K562 (cell line): ENCODE measurements around the gene HTR6. TPM values are rescaled to one million over a fixed set of nuclear protein-coding genes. Genes with fewer than 3 reads are reported as not detected.

ENCODE experiments used
- ATAC-seq: fragments of 200-7000 bp; cut with Tn5 transposase; 3 replicates; pipeline ENCODE4 v1.9.1; 2020; ENCODE audit warnings: moderate library complexity
- BruUV-seq: library from RNA; stranded (reverse); fragments of 400-500 nt; replicated peaks from 2 replicates; lab custom pipeline; 2021; lab: Mats Ljungman, UMichigan
- CTCF ChIA-PET: fragments of 300-600 bp; formaldehyde crosslinking; extraction: SDS; loops from one replicate; lab custom pipeline; 2021; ENCODE audit warnings: low intra/inter-chr PET ratio; lab: Yijun Ruan, JAX
- POLR2A ChIA-PET: fragments of 300-600, 350-650 bp; sonication (Branson Sonifier 250); formaldehyde crosslinking; extraction: SDS; loops from one replicate; lab custom pipeline; 2021; ENCODE audit warnings: antibody characterized with exemption, inconsistent platforms; lab: Yijun Ruan, JAX
- DNase-seq, 4 experiments: peaks; one replicate each; pipeline versions ENCODE4 v3.0.0 to v3.0.0-alpha.2; 2011 to 2018; ENCODE audit warnings: low spot score in 3 of 4, mixed read lengths in 3 of 4; ENCODE audit errors: extremely low read depth in 1 of 4
- FAIRE-seq: peaks from 2 replicates; lab custom pipeline; 2011; peaks lifted over from hg19 to GRCh38; lab: Jason Lieb, UNC
- H2AFZ ChIP-seq: 2 replicates; pipeline ENCODE4 v1.6.0; 2011; ENCODE audit warnings: low read depth, low read length, control low read depth, inconsistent platforms
- H3K27ac ChIP-seq: fragments of 200-600 bp; 3 replicates; pipeline ENCODE4 v1.8.0; 2011; ENCODE audit warnings: low read depth, mild to moderate bottlenecking, control low read depth, inconsistent platforms, low read length, moderate library complexity, mixed read lengths; ENCODE audit errors: extremely low read depth
- H3K27me3 ChIP-seq, 2 experiments: fragments of 300-600 bp in 1 of 2; 2 replicates in 1 of 2; 3 replicates in 1 of 2; pipeline versions ENCODE4 v1.6.0 to v1.8.0; 2011; ENCODE audit warnings: inconsistent platforms in 2 of 2, low read length in 2 of 2, mild to moderate bottlenecking in 1 of 2, mixed read lengths in 1 of 2, moderate library complexity in 1 of 2; ENCODE audit not compliant: control insufficient read depth in 2 of 2, insufficient read depth in 2 of 2
- H3K36me3 ChIP-seq: fragments of 300-600 bp; 3 replicates; pipeline ENCODE4 v1.8.0; 2011; ENCODE audit warnings: mild to moderate bottlenecking, low read length, inconsistent platforms; ENCODE audit not compliant: control insufficient read depth, insufficient read depth
- H3K4me1 ChIP-seq, 2 experiments: fragments of 200-600 bp in 1 of 2; replicated peaks in 1 of 2; 2 replicates in 1 of 2; 3 replicates in 1 of 2; pipeline versions ENCODE4 v1.5.1 to v1.8.0; 2011; ENCODE audit warnings: inconsistent platforms in 2 of 2, low read length in 2 of 2, mild to moderate bottlenecking in 1 of 2, mixed read lengths in 1 of 2, moderate library complexity in 1 of 2; ENCODE audit not compliant: control insufficient read depth in 2 of 2, insufficient read depth in 2 of 2
- H3K4me2 ChIP-seq: 2 replicates; pipeline ENCODE4 v1.6.1; 2011; ENCODE audit warnings: low read length, control low read depth, inconsistent platforms, mixed read lengths; ENCODE audit not compliant: insufficient read depth
- H3K4me3 ChIP-seq: fragments of 200-600 bp; sonication (generic), shearing (Covaris generic); 2 replicates; pipeline ENCODE4 v1.5.1; 2016; ENCODE audit warnings: control low read depth, inconsistent platforms
- H3K79me2 ChIP-seq: fragments of 200-600 bp; 3 replicates; pipeline ENCODE4 v1.8.0; 2011; ENCODE audit warnings: low read length, inconsistent platforms; ENCODE audit not compliant: control insufficient read depth, insufficient read depth
- H3K9ac ChIP-seq, 2 experiments: 2 replicates each; pipeline versions ENCODE4 v1.6.0 to v1.6.1; 2011; ENCODE audit warnings: low read depth in 2 of 2, low read length in 2 of 2, control low read depth in 1 of 2, inconsistent platforms in 1 of 2, mild to moderate bottlenecking in 1 of 2, mixed read lengths in 1 of 2; ENCODE audit not compliant: insufficient read depth in 1 of 2
- H3K9me1 ChIP-seq: one replicate; pipeline ENCODE4 v1.6.0; 2011; ENCODE audit warnings: inconsistent platforms, mild to moderate bottlenecking, low read length, moderate library complexity; ENCODE audit not compliant: control insufficient read depth, insufficient read depth
- H3K9me3 ChIP-seq: replicated peaks from 2 replicates; pipeline ENCODE4 v1.5.1; 2011; ENCODE audit warnings: low read depth, low read length, inconsistent platforms; ENCODE audit not compliant: control insufficient read depth, insufficient read depth
- H4K20me1 ChIP-seq: replicated peaks from 2 replicates; pipeline ENCODE4 v1.6.1; 2011; ENCODE audit warnings: low read length, inconsistent platforms, mixed read lengths; ENCODE audit not compliant: control insufficient read depth, insufficient read depth
- BCOR ChIP-seq: fragments of 450-650 bp; IDR thresholded peaks from 2 replicates; pipeline ENCODE4 v1.6.1; 2016
- CBX3 ChIP-seq, 2 experiments: IDR thresholded peaks; 1 replicate in 1 of 2; 2 replicates in 1 of 2; pipeline ENCODE4 v1.6.1; 2012; ENCODE audit warnings: inconsistent platforms in 2 of 2, low read length in 2 of 2, borderline replicate concordance in 1 of 2, control low read depth in 1 of 2
- FOXK1 ChIP-seq: sonication (generic); formaldehyde crosslinking; IDR thresholded peaks from 2 replicates; pipeline ENCODE4 v1.8.0; 2022; ENCODE audit warnings: missing genetic modification reagents, mild to moderate bottlenecking, borderline replicate concordance
- HNRNPK ChIP-seq: fragments of 200-400 bp; formaldehyde crosslinking; IDR thresholded peaks from one replicate; pipeline ENCODE4 v1.6.1; 2018; ENCODE audit warnings: mild to moderate bottlenecking, low read depth, low read length; ENCODE audit not compliant: poor library complexity, severe bottlenecking
- ILK ChIP-seq: fragments of 450-650 bp; IDR thresholded peaks from 2 replicates; pipeline ENCODE4 v1.6.1; 2016; ENCODE audit warnings: missing genetic modification characterization, low read depth, mild to moderate bottlenecking, missing compliant biosample characterization, moderate library complexity, borderline replicate concordance
- KLF10 ChIP-seq: fragments of 250-450 bp; sonication (Bioruptor Pico); IDR thresholded peaks from 2 replicates; pipeline ENCODE4 v1.6.1; 2021; ENCODE audit warnings: matching md5 sums
- KLF16 ChIP-seq: IDR thresholded peaks from 2 replicates; pipeline ENCODE4 v1.6.1; 2016; ENCODE audit warnings: antibody characterized with exemption
- RBM25 ChIP-seq: fragments of 200-400 bp; formaldehyde crosslinking; IDR thresholded peaks from 2 replicates; pipeline ENCODE4 v1.6.1; 2018; ENCODE audit warnings: low read length, low read depth, moderate library complexity; ENCODE audit not compliant: severe bottlenecking
- RBM39 ChIP-seq: fragments of 200-400 bp; formaldehyde crosslinking; optimal IDR thresholded peaks from 2 replicates; pipeline ENCODE3; 2018; ENCODE audit warnings: low read depth, low read length
- SMAD3 ChIP-seq: fragments of 450-650 bp; formaldehyde crosslinking; conservative IDR thresholded peaks from 2 replicates; pipeline ENCODE4 v1.4.0; 2020; ENCODE audit warnings: mild to moderate bottlenecking
- SREBF1 ChIP-seq: fragments of 150-350 bp; IDR thresholded peaks from 2 replicates; pipeline ENCODE4 v1.6.1; 2014; ENCODE audit warnings: antibody characterized with exemption, low read depth, low read length, borderline replicate concordance
- SRSF9 ChIP-seq: fragments of 200-400 bp; formaldehyde crosslinking; IDR thresholded peaks from 2 replicates; pipeline ENCODE4 v1.6.1; 2017; ENCODE audit warnings: low read depth, low read length, borderline replicate concordance
- TBP ChIP-seq: optimal IDR thresholded peaks from 2 replicates; pipeline ENCODE3; 2011; ENCODE audit warnings: low read depth, low read length, improper control_type of control experiment
- TCF7L2 ChIP-seq: fragments of 150-350 bp; IDR thresholded peaks from 2 replicates; pipeline ENCODE4 v1.6.1; 2016; ENCODE audit warnings: low read depth, mild to moderate bottlenecking, low read length, moderate library complexity
- XRCC4 ChIP-seq: IDR thresholded peaks from one replicate; pipeline ENCODE4 v1.6.1; 2011; ENCODE audit not compliant: insufficient read depth, insufficient read length; ENCODE audit errors: extremely low read depth
- ZEB2 ChIP-seq: fragments of 450-650 bp; IDR thresholded peaks from 2 replicates; pipeline ENCODE4 v1.6.1; 2016
- ZFX ChIP-seq: sonication (generic); formaldehyde crosslinking; IDR thresholded peaks from 2 replicates; pipeline ENCODE4 v1.8.0; 2022; ENCODE audit warnings: mild to moderate bottlenecking, missing genetic modification reagents, moderate library complexity
- ZNF431 ChIP-seq: sonication (generic); formaldehyde crosslinking; IDR thresholded peaks from 2 replicates; pipeline ENCODE4 v1.8.0; 2022; ENCODE audit warnings: mild to moderate bottlenecking, missing genetic modification reagents
- ZNF551 ChIP-seq: fragments of 250-450 bp; sonication (Bioruptor Pico); IDR thresholded peaks from 2 replicates; pipeline ENCODE4 v1.5.0; 2021; ENCODE audit warnings: mild to moderate bottlenecking, moderate library complexity
- WGBS: fragments of 100-300 bp; shearing (Covaris generic); methylation state at CpG from one replicate; pipeline ENCODE4 v1.1.6; 2016; ENCODE audit warnings: low coverage, mixed read lengths; ENCODE audit not compliant: insufficient coverage; ENCODE audit errors: missing lambda C conversion rate; 5-methylcytosine and 5-hydroxymethylcytosine counted together
- in situ Hi-C: fragments of 300-500 bp; cut with MboI; formaldehyde crosslinking; loops from 4 replicates; pipeline ENCODE4 v1.15.0; 2018; ENCODE audit warnings: inconsistent platforms, mixed read lengths
- intact Hi-C: fragments of 100-400 bp; cut with micrococcal nuclease; formaldehyde crosslinking; loops from 2 replicates; pipeline ENCODE4 v1.14.2; 2022
- polyA plus RNA-seq, 8 experiments: library from polyadenylated mRNA; depleted of rRNA in 4 of 8; stranded (reverse) in 5 of 8; unstranded in 3 of 8; fragments of >200 nt; fragmentation: Nextera tagmentation in 2 of 8; fragmentation: Illumina TruSeq in 1 of 8; extraction: Ambion mirVana in 2 of 8; extraction: Trizol in 1 of 8; gene quantifications; 2 replicates each; pipeline versions ENCODE4 v1.2.1 to v1.2.3, GENCODE V29; 2011 to 2014; ENCODE audit warnings: inconsistent platforms in 1 of 8, missing spikeins in 1 of 8
- total RNA-seq, 7 experiments: library from RNA; depleted of rRNA in 6 of 7; stranded (reverse); fragments of >200 nt in 6 of 7; fragmentation: Illumina TruSeq in 2 of 7; extraction: Trizol in 2 of 7; gene quantifications; 2 replicates each; pipeline versions ENCODE4 v1.2.1 to v1.2.3, GENCODE V29; 2011 to 2021; ENCODE audit warnings: low replicate concordance in 1 of 7
- TF ChIP-seq, protein P1 (sequence below): fragments of 250-450 bp; sonication (Bioruptor Pico); IDR thresholded peaks from 2 replicates; pipeline ENCODE4 v1.5.0; 2021

HTR6 gene
- total and polyA plus RNA-seq, 9 of the 15 experiments (the other 6 are each of a cell fraction or from before 2014, with no cell fraction given), result not detected

DNA sequence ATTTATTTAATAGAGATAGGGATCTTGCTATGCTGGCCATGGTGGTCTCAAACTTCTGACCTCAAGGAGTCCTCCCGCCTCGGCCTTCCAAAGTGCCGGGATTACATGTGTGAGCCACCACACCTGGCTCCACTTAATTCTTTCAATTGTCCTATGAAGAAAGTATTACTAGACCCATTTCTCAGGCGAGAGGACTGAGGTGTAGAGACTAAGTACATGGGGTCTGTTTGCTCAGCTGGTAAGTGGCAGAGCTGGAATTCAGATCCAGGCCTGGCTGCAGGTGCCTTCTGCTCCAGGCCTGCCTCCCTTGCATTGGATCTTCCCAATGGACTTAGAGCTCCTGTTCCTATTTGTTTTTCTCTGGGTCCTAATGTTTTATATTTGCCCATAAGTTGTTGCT, 55.5 kb downstream of the HTR6 start:
- H4K20me1 ChIP-seq, result peaks cover 7% of the 10 kb centered on the region; the same call in 1 of the 2 replicates
- no peaks in the 10 kb centered on the region for H3K36me3 ChIP-seq
- in situ Hi-C loops, result no loop called here
- no peak for DNase-seq
- ATAC-seq, result no peak
- H3K79me2 ChIP-seq, result no peaks in the 10 kb centered on the region
- no peak overlapping the region for H3K4me2 ChIP-seq
- intact Hi-C loops, result no loop called here
- POLR2A ChIA-PET, result no interaction called here
- no peaks in the 10 kb centered on the region for H3K9me3 ChIP-seq
- BruUV-seq, result no TSS peak
- H3K27ac ChIP-seq, result no peak overlapping the region
- no peak for TF ChIP-seq ZNF551 (CRISPR knock-in tag)
- no peak for TF ChIP-seq TBP
- TF ChIP-seq RBM25, result peak; percentile 12
- 12% methylated on average over 4 of the region's 4 CpGs for WGBS
- no peak overlapping the region for H3K9ac ChIP-seq
- CTCF ChIA-PET, result no interaction called here
- H3K9me1 ChIP-seq, result no peaks in the 10 kb centered on the region
- no peak overlapping the region for H3K4me3 ChIP-seq
- no peak for FAIRE-seq
- H2AFZ ChIP-seq, result no peak overlapping the region
- peaks cover 17 to 35% of the 10 kb centered on the region in 2 experiments; a peak in 4 of 5 replicates for H3K27me3 ChIP-seq
- no peaks in the 10 kb centered on the region for H3K4me1 ChIP-seq

DNA sequence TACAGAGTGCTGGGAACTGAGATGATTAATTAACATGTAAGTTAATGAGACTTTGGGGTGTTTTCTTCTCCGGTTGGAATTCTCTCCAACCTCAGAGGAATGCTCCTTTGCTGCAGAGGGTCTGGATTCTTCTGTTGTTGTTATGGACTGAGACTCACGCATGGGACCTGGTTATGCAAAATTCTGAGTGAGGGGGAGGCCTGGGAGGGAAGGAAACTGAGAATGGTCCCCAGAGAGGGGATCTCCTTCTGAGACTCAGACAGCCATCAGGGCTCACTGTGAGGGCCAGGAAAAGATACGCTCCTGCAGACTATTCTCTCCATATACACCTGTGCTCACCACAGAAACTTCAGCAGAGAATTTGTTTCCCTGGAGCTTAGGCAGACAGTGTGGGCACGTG, 56.3 kb downstream of the HTR6 start:
- no peaks in the 10 kb centered on the region for H3K79me2 ChIP-seq
- no peaks in the 10 kb centered on the region for H3K36me3 ChIP-seq
- no peaks in the 10 kb centered on the region for H3K9me3 ChIP-seq
- no peak for FAIRE-seq
- ChIA-PET POLR2A (no interaction called here), CTCF (no interaction called here)
- DNase-seq, result no peak
- 3% methylated on average over 4 of the region's 4 CpGs for WGBS
- H3K4me1 ChIP-seq, result no peaks in the 10 kb centered on the region
- H3K27ac ChIP-seq, result no peak overlapping the region
- no peak overlapping the region for H3K4me2 ChIP-seq
- no peak overlapping the region for H3K4me3 ChIP-seq
- H3K27me3 ChIP-seq, result peaks cover 20 to 42% of the 10 kb centered on the region in 2 experiments; a peak in 4 of 5 replicates
- no peak overlapping the region for H3K9ac ChIP-seq
- intact Hi-C loops (no loop called here), in situ Hi-C loops (no loop called here)
- peaks cover 7% of the 10 kb centered on the region; the same call in 1 of the 2 replicates for H4K20me1 ChIP-seq
- no TSS peak for BruUV-seq
- no peak overlapping the region for H2AFZ ChIP-seq
- no peak for ATAC-seq
- H3K9me1 ChIP-seq, result no peaks in the 10 kb centered on the region
- TF ChIP-seq SMAD3, result no peak
- no peak for TF ChIP-seq BCOR
- no peak for TF ChIP-seq SREBF1
- TF ChIP-seq TCF7L2, result no peak
- TF ChIP-seq XRCC4, result no peak
- no peak for TF ChIP-seq KLF10 (CRISPR knock-in tag)
- TF ChIP-seq, protein P1, sequence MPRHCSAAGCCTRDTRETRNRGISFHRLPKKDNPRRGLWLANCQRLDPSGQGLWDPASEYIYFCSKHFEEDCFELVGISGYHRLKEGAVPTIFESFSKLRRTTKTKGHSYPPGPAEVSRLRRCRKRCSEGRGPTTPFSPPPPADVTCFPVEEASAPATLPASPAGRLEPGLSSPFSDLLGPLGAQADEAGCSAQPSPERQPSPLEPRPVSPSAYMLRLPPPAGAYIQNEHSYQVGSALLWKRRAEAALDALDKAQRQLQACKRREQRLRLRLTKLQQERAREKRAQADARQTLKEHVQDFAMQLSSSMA (CRISPR knock-in tag), result no peak
- TF ChIP-seq ZNF431 (CRISPR knock-in tag), result no peak
- no peak for TF ChIP-seq ZFX (CRISPR knock-in tag)
- TF ChIP-seq HNRNPK, result no peak
- TF ChIP-seq RBM39, result no peak
- no peak for TF ChIP-seq KLF16
- TF ChIP-seq ILK (tag), result no peak
- TF ChIP-seq FOXK1, result no peak
- TF ChIP-seq CBX3 (IDR thresholded peaks at IDR 0.05; ENCODE audit: borderline replicate concordance in 1 of 2, low read length in 2 of 2), result no peak
- TF ChIP-seq ZEB2, result no peak
- no peak for TF ChIP-seq SRSF9
- TF ChIP-seq, all 486 proteins: peak for 0
